Stomach (tissue), 4 donors: ENCODE data around the gene PKD1.

ENCODE experiments used
- CTCF ChIP-seq, 7 experiments: fragments of 450-650 bp in 4 of 7; fragments of 200-600 bp in 3 of 7; sonication (generic) in 3 of 7; IDR thresholded peaks; one replicate each; pipeline ENCODE4 v1.5.1; 2016 to 2019; ENCODE audit warnings: antibody characterized with exemption in 7 of 7, control low read depth in 2 of 7, mild to moderate bottlenecking in 1 of 7
- EP300 ChIP-seq: sonication (generic); formaldehyde crosslinking; IDR thresholded peaks from one replicate; pipeline ENCODE4 v1.6.1; 2017; ENCODE audit warnings: antibody characterized with exemption
- POLR2A ChIP-seq, 4 donors: fragments of 450-650 bp; IDR thresholded peaks; one replicate each; pipeline ENCODE4 v1.6.1; 2016; ENCODE audit warnings: antibody characterized with exemption in 4 of 4, control low read depth in 2 of 4, mild to moderate bottlenecking in 1 of 4, moderate library complexity in 1 of 4
- POLR2AphosphoS5 ChIP-seq, 3 donors: sonication (generic); formaldehyde crosslinking; IDR thresholded peaks; one replicate each; pipeline ENCODE4 v1.6.1; 2016; ENCODE audit warnings: antibody characterized with exemption in 3 of 3

- TF ChIP-seq CTCF (IDR thresholded peaks at IDR 0.05) (no peak), POLR2A (IDR thresholded peaks at IDR 0.05) (no peak), POLR2AphosphoS5 (IDR thresholded peaks at IDR 0.05) (no peak), EP300 (no peak)
Observed at GRCh38 chr16:2151188-2152091, 15.7 kb upstream of the PKD1 start.
